ENCODE data around the gene SLC9A9. TPM values are rescaled to one million over a fixed set of nuclear protein-coding genes. Genes with fewer than 3 reads are reported as not detected.
"Not testable (repeated sequence)": the region's sequence is repeated elsewhere in the genome, so short reads cannot be mapped to it uniquely, and the experiment has no call there.

The SLC9A9 gene
- total RNA-seq, 1 donor from 2014 or later: 20.4 TPM

DNA sequence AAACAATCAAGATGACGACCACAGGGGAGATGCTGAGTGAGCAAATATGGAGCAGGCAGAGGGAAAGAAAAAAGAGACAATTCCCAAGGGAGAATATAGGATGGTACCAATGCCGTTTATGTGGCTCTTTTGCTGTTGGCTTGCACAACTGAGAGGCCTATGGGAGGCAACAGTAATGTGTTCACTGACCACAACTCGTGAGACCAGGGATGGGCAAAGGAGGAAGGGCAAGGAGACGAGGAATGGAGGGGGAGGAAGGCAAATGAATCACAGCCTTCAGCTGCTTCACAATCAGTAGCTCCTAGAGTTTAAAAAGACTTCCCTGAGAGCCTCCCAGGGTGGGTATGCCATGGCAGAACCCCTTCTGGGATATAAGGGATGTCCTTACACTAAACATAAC is 131.5 kb downstream of the SLC9A9 start:
- H3K4me3 ChIP-seq (ENCODE audit: low read length in 3 of 3): no peak overlapping the region
- H3K27me3 ChIP-seq (ENCODE audit: control insufficient read depth in 3 of 3, insufficient read depth in 3 of 3, low read length in 3 of 3): no peaks in the 10 kb centered on the region
- no peaks in the 10 kb centered on the region for H3K4me1 ChIP-seq (ENCODE audit: control insufficient read depth in 3 of 3, insufficient read depth in 3 of 3, low read length in 3 of 3)
- no peak overlapping the region for H3K9ac ChIP-seq (ENCODE audit: low read depth in 1 of 3, low read length in 3 of 3)
- H3K27ac ChIP-seq (ENCODE audit: low read depth, low read length): no peak overlapping the region
- H3K9me3 ChIP-seq (ENCODE audit: control insufficient read depth in 3 of 3, low read length in 3 of 3): no peaks in the 10 kb centered on the region
- H3K36me3 ChIP-seq (ENCODE audit: control insufficient read depth in 3 of 3, insufficient read depth in 3 of 3, low read length in 3 of 3): no peaks in the 10 kb centered on the region

- no peak overlapping the region for H3K9ac ChIP-seq (ENCODE audit: low read depth in 1 of 3, low read length in 3 of 3)
- no peaks in the 10 kb centered on the region for H3K27me3 ChIP-seq (ENCODE audit: control insufficient read depth in 3 of 3, insufficient read depth in 3 of 3, low read length in 3 of 3)
- H3K27ac ChIP-seq (ENCODE audit: low read depth, low read length): no peak overlapping the region
- peaks cover 0 to 4% (median 0%) of the 10 kb centered on the region in 3 donors for H3K4me1 ChIP-seq (ENCODE audit: control insufficient read depth in 3 of 3, insufficient read depth in 3 of 3, low read length in 3 of 3)
- H3K4me3 ChIP-seq (ENCODE audit: low read length in 3 of 3): no peak overlapping the region
- H3K36me3 ChIP-seq (ENCODE audit: control insufficient read depth in 3 of 3, insufficient read depth in 3 of 3, low read length in 3 of 3): no peaks in the 10 kb centered on the region
- no peaks in the 10 kb centered on the region for H3K9me3 ChIP-seq (ENCODE audit: control insufficient read depth in 3 of 3, low read length in 3 of 3)
Measured at GRCh38 chr3:143712522-143712921, 135.7 kb downstream of the SLC9A9 start.

GRCh38 chr3:143707848-143708247 is 140.4 kb downstream of the SLC9A9 start:
- H3K9ac ChIP-seq (ENCODE audit: low read depth in 1 of 3, low read length in 3 of 3): no peak overlapping the region
- no peaks in the 10 kb centered on the region for H3K9me3 ChIP-seq (ENCODE audit: control insufficient read depth in 3 of 3, low read length in 3 of 3)
- H3K27ac ChIP-seq (ENCODE audit: low read depth, low read length): no peak overlapping the region
- peaks cover 0 to 5% (median 0%) of the 10 kb centered on the region in 3 donors for H3K4me1 ChIP-seq (ENCODE audit: control insufficient read depth in 3 of 3, insufficient read depth in 3 of 3, low read length in 3 of 3)
- no peaks in the 10 kb centered on the region for H3K36me3 ChIP-seq (ENCODE audit: control insufficient read depth in 3 of 3, insufficient read depth in 3 of 3, low read length in 3 of 3)
- H3K4me3 ChIP-seq (ENCODE audit: low read length in 3 of 3): no peak overlapping the region
- H3K27me3 ChIP-seq (ENCODE audit: control insufficient read depth in 3 of 3, insufficient read depth in 3 of 3, low read length in 3 of 3): no peaks in the 10 kb centered on the region

DNA sequence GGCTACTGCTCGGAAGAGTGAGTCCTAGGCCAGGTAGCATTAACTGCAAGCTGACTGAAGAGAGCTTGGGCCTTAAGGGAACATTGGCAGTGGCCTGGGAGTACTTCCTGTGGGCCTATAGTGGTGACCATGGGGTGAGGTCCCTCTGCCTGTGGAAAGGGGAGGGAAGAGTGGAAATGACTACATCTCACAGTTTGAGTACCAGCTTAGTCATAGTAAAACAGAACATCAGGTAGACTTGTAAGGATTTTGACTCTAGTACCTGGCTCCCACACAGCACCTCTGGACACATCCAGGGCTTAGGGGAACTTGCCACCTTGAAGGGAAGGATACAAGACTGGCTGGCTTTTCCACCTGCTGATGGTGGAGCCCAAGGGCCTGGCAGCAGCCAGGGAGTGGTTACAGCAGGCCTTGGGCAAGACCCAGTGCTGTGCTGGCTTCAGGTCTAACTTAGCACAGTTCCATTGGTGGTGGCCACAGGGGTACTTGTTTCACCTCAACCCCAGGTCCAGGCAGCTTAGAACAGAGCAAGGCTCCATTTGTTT is 147.8 kb downstream of the SLC9A9 start:
- H3K27me3 ChIP-seq (ENCODE audit: control insufficient read depth in 3 of 3, insufficient read depth in 3 of 3, low read length in 3 of 3): peaks cover 0 to 2% (median 0%) of the 10 kb centered on the region in 3 donors
- H3K4me1 ChIP-seq (ENCODE audit: control insufficient read depth in 3 of 3, insufficient read depth in 3 of 3, low read length in 3 of 3): no peaks in the 10 kb centered on the region
- H3K27ac ChIP-seq (ENCODE audit: low read depth, low read length): no peak overlapping the region
- no peak overlapping the region for H3K4me3 ChIP-seq (ENCODE audit: low read length in 3 of 3)
- H3K36me3 ChIP-seq (ENCODE audit: control insufficient read depth in 3 of 3, insufficient read depth in 3 of 3, low read length in 3 of 3): no peaks in the 10 kb centered on the region
- H3K9ac ChIP-seq (ENCODE audit: low read depth in 1 of 3, low read length in 3 of 3): no peak overlapping the region
- H3K9me3 ChIP-seq (ENCODE audit: control insufficient read depth in 3 of 3, low read length in 3 of 3): no peaks in the 10 kb centered on the region

- no peaks in the 10 kb centered on the region for H3K36me3 ChIP-seq (ENCODE audit: control insufficient read depth in 3 of 3, insufficient read depth in 3 of 3, low read length in 3 of 3)
- no peak overlapping the region for H3K4me3 ChIP-seq (ENCODE audit: low read length in 3 of 3)
- H3K27me3 ChIP-seq (ENCODE audit: control insufficient read depth in 3 of 3, insufficient read depth in 3 of 3, low read length in 3 of 3): peaks cover 0 to 2% (median 0%) of the 10 kb centered on the region in 3 donors
- H3K27ac ChIP-seq (ENCODE audit: low read depth, low read length): no peak overlapping the region
- no peaks in the 10 kb centered on the region for H3K9me3 ChIP-seq (ENCODE audit: control insufficient read depth in 3 of 3, low read length in 3 of 3)
- no peak overlapping the region for H3K9ac ChIP-seq (ENCODE audit: low read depth in 1 of 3, low read length in 3 of 3)
- no peaks in the 10 kb centered on the region for H3K4me1 ChIP-seq (ENCODE audit: control insufficient read depth in 3 of 3, insufficient read depth in 3 of 3, low read length in 3 of 3)
Measured at GRCh38 chr3:143699424-143699823, 148.8 kb downstream of the SLC9A9 start.

DNA sequence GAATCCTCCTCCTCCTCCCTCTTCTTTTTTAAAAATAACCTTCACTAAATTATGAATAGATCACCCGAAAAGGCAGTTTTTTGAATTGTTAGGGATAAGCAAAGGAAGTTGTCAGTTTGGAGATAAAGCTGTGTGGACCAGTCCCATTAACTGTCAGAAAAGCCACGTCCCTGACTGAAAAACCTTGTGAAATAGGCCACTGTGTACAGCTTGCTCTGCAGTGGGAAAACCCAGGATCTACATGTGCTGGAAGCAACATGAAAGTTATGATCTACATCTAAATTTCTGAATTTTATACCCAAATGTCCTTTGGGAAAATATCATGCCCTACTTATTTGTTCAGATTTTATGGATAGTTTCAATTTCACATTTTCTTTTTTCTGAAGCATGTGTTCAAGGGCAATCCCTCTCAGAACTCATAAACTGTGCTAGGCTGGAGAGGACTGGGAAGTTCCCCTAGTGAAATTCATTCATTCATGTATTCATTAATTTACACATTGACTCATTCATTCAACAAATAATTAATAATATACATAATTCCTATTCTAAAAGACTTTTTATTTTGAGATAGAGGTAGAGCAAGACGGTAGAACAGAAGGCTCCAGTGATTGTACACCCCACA is 149.5 kb downstream of the SLC9A9 start:
- no peaks in the 10 kb centered on the region for H3K9me3 ChIP-seq (ENCODE audit: control insufficient read depth in 3 of 3, low read length in 3 of 3)
- H3K4me1 ChIP-seq (ENCODE audit: control insufficient read depth in 3 of 3, insufficient read depth in 3 of 3, low read length in 3 of 3): no peaks in the 10 kb centered on the region
- no peak overlapping the region for H3K4me3 ChIP-seq (ENCODE audit: low read length in 3 of 3)
- no peaks in the 10 kb centered on the region for H3K36me3 ChIP-seq (ENCODE audit: control insufficient read depth in 3 of 3, insufficient read depth in 3 of 3, low read length in 3 of 3)
- no peak overlapping the region for H3K9ac ChIP-seq (ENCODE audit: low read depth in 1 of 3, low read length in 3 of 3)
- no peak overlapping the region for H3K27ac ChIP-seq (ENCODE audit: low read depth, low read length)
- H3K27me3 ChIP-seq (ENCODE audit: control insufficient read depth in 3 of 3, insufficient read depth in 3 of 3, low read length in 3 of 3): peaks cover 0 to 2% (median 0%) of the 10 kb centered on the region in 3 donors

DNA sequence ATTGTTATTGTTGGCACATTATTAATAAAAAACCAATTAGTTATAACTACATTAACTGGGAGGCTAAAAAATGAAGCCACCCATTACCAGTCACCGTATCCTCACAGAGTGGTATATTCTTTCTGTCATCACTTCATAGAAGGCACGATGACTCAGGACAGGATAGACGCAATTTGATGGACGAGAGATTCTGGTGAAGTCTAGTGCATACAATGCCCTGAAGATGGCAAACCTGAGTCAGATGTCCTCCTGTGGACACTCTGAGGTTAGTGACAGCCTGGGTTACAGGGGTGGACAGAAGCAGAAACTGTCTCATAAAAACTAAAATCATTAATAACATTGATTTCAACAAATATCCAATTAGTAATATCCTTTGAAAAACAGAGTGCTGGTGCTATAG is 150.3 kb downstream of the SLC9A9 start:
- H3K36me3 ChIP-seq (ENCODE audit: control insufficient read depth in 3 of 3, insufficient read depth in 3 of 3, low read length in 3 of 3): no peaks in the 10 kb centered on the region
- no peak overlapping the region for H3K27ac ChIP-seq (ENCODE audit: low read depth, low read length)
- H3K9ac ChIP-seq (ENCODE audit: low read depth in 1 of 3, low read length in 3 of 3): no peak overlapping the region
- peaks cover 0 to 2% (median 0%) of the 10 kb centered on the region in 3 donors for H3K27me3 ChIP-seq (ENCODE audit: control insufficient read depth in 3 of 3, insufficient read depth in 3 of 3, low read length in 3 of 3)
- H3K4me3 ChIP-seq (ENCODE audit: low read length in 3 of 3): no peak overlapping the region
- no peaks in the 10 kb centered on the region for H3K4me1 ChIP-seq (ENCODE audit: control insufficient read depth in 3 of 3, insufficient read depth in 3 of 3, low read length in 3 of 3)
- no peaks in the 10 kb centered on the region for H3K9me3 ChIP-seq (ENCODE audit: control insufficient read depth in 3 of 3, low read length in 3 of 3)

GRCh38 chr3:143695333-143695732 is 152.9 kb downstream of the SLC9A9 start:
- H3K9me3 ChIP-seq (ENCODE audit: control insufficient read depth in 3 of 3, low read length in 3 of 3); H3K27me3 ChIP-seq (ENCODE audit: control insufficient read depth in 3 of 3, insufficient read depth in 3 of 3, low read length in 3 of 3); H3K36me3 ChIP-seq (ENCODE audit: control insufficient read depth in 3 of 3, insufficient read depth in 3 of 3, low read length in 3 of 3); H3K4me3 ChIP-seq (ENCODE audit: low read length in 3 of 3); H3K27ac ChIP-seq (ENCODE audit: low read depth, low read length); H3K4me1 ChIP-seq (ENCODE audit: control insufficient read depth in 3 of 3, insufficient read depth in 3 of 3, low read length in 3 of 3); H3K9ac ChIP-seq (ENCODE audit: low read depth in 1 of 3, low read length in 3 of 3): not testable (repeated sequence)

- Histone ChIP-seq H3K4me3 (ENCODE audit: low read length in 3 of 3) (no peak overlapping the region), H3K36me3 (ENCODE audit: control insufficient read depth in 3 of 3, insufficient read depth in 3 of 3, low read length in 3 of 3) (no peaks in the 10 kb centered on the region), H3K27ac (ENCODE audit: low read depth, low read length) (no peak overlapping the region), H3K9ac (ENCODE audit: low read depth in 1 of 3, low read length in 3 of 3) (no peak overlapping the region), H3K9me3 (ENCODE audit: control insufficient read depth in 3 of 3, low read length in 3 of 3) (no peaks in the 10 kb centered on the region), H3K4me1 (ENCODE audit: control insufficient read depth in 3 of 3, insufficient read depth in 3 of 3, low read length in 3 of 3) (no peaks in the 10 kb centered on the region), H3K27me3 (ENCODE audit: control insufficient read depth in 3 of 3, insufficient read depth in 3 of 3, low read length in 3 of 3) (no peaks in the 10 kb centered on the region)
Measured at GRCh38 chr3:143693506-143693905, 154.8 kb downstream of the SLC9A9 start.

DNA sequence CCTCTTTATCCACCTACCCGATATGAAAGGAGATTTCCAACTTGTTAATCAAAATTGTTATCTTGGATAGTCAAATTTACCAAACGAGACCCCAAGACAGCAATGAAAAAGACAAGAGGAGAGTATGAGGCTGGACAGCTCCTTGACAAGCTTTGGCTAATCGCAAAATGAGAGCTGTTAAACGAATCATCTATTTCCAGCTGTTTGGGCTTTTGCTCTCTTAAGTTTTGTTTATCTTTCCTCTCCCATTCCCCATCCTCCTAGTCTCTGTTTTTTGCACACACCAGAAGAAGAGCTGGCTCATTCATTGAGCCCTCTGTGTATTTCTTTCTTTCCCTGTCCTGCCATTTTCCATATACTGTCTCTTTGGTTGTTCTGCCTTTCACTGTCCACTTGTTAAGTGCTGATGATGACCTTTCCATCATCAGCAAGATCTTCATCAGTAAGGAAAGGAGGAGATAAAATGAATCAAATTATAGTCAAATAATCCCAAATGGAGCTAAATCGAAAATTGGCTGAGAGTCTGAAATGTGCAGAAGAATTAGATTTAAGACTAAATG is 161.6 kb downstream of the SLC9A9 start:
- no peaks in the 10 kb centered on the region for H3K9me3 ChIP-seq (ENCODE audit: control insufficient read depth in 3 of 3, low read length in 3 of 3)
- no peak overlapping the region for H3K4me3 ChIP-seq (ENCODE audit: low read length in 3 of 3)
- no peak overlapping the region for H3K9ac ChIP-seq (ENCODE audit: low read depth in 1 of 3, low read length in 3 of 3)
- H3K36me3 ChIP-seq (ENCODE audit: control insufficient read depth in 3 of 3, insufficient read depth in 3 of 3, low read length in 3 of 3): no peaks in the 10 kb centered on the region
- no peaks in the 10 kb centered on the region for H3K4me1 ChIP-seq (ENCODE audit: control insufficient read depth in 3 of 3, insufficient read depth in 3 of 3, low read length in 3 of 3)
- H3K27me3 ChIP-seq (ENCODE audit: control insufficient read depth in 3 of 3, insufficient read depth in 3 of 3, low read length in 3 of 3): no peaks in the 10 kb centered on the region
- no peak overlapping the region for H3K27ac ChIP-seq (ENCODE audit: low read depth, low read length)
